Aorta (tissue), 5 donors: ENCODE data around the gene ALLC. TPM values are rescaled to one million over a fixed set of nuclear protein-coding genes. Genes with fewer than 3 reads are reported as not detected.

Experiments used
- ATAC-seq: fragments of 200-7000 bp; cut with Tn5 transposase; one replicate; pipeline ENCODE4 v1.9.1; 2022; ENCODE audit warnings: moderate library complexity; ENCODE audit not compliant: low FRiP score
- DNase-seq, 2 donors: peaks; one replicate each; pipeline ENCODE4 v3.0.0-alpha.2; 2020
- H3K27ac ChIP-seq, 2 donors: one replicate each; pipeline ENCODE4 v1.5.1; 2013; ENCODE audit warnings: low read length in 2 of 2, mild to moderate bottlenecking in 2 of 2, moderate library complexity in 2 of 2, control low read depth in 1 of 2, inconsistent platforms in 1 of 2, low read depth in 1 of 2
- H3K27me3 ChIP-seq, 2 donors: one replicate each; pipeline ENCODE4 v1.6.1; 2013; ENCODE audit warnings: control low read depth in 1 of 2, low read length in 1 of 2, mild to moderate bottlenecking in 1 of 2, moderate library complexity in 1 of 2; ENCODE audit not compliant: insufficient read depth in 2 of 2, control insufficient read depth in 1 of 2
- H3K36me3 ChIP-seq, 2 donors: one replicate each; pipeline ENCODE4 v1.6.1; 2013; ENCODE audit warnings: control low read depth in 1 of 2, low read length in 1 of 2, mild to moderate bottlenecking in 1 of 2; ENCODE audit not compliant: insufficient read depth in 2 of 2, control insufficient read depth in 1 of 2
- H3K4me1 ChIP-seq, 2 donors: one replicate each; pipeline ENCODE4 v1.6.1; 2013; ENCODE audit warnings: low read length in 2 of 2, control low read depth in 1 of 2, mild to moderate bottlenecking in 1 of 2, moderate library complexity in 1 of 2; ENCODE audit not compliant: insufficient read depth in 2 of 2, control insufficient read depth in 1 of 2
- H3K4me3 ChIP-seq, 2 donors: one replicate each; pipeline ENCODE4 v1.5.1; 2013; ENCODE audit warnings: low read length in 2 of 2, control low read depth in 1 of 2, mild to moderate bottlenecking in 1 of 2
- H3K9me3 ChIP-seq: one replicate; pipeline ENCODE4 v1.6.1; 2013; ENCODE audit warnings: mild to moderate bottlenecking, low read length; ENCODE audit not compliant: control insufficient read depth
- WGBS, 2 donors: extraction: QIAGEN DNeasy Blood & Tissue Kit; methylation state at CpG; one replicate each; pipeline ENCODE4 v1.1.7; 2013; 5-methylcytosine and 5-hydroxymethylcytosine counted together
- intact Hi-C, 2 donors: fragments of 100-400 bp; cut with DNase I; formaldehyde crosslinking; loops; one replicate each; pipeline versions ENCODE4 v1.14.2 to v1.15.0; 2022
- polyA plus RNA-seq, 2 donors: library from polyadenylated mRNA; stranded (reverse); fragments of 200-250 nt; gene quantifications; one replicate each; pipeline ENCODE4 v1.2.3, GENCODE V29; 2013
- total RNA-seq, 2 donors: library from RNA; stranded (reverse); fragmentation: NEBNext Ultra II Directional; extraction: Animal tissue kit (Norgen Biotek cat#: 25700); gene quantifications; one replicate each; pipeline ENCODE4 v1.2.1, GENCODE V29; 2021
- donor health status: healthy with polysubstance abuse.
- donor health status: Bipolar disorder and iron deficiency.
- donor health status: DM: no; HTN: no; CAD: no.
- donor health status: DM: no; HTN: no; CAD: no.
- donor health status: DM: yes; HTN: yes; CAD: no.

Gene ALLC
- total and polyA plus RNA-seq, 4 donors, result 1.4 to 5.3 TPM; not detected in 2

GRCh38 chr2:3745920-3746319 lies 87.9 kb downstream of the ALLC start:
- no peak overlapping the region for H3K27ac ChIP-seq
- ATAC-seq (no peak), DNase-seq (no peak)
- H3K4me3 ChIP-seq, result no peak overlapping the region
- no peaks in the 10 kb centered on the region for H3K27me3 ChIP-seq
- H3K4me1 ChIP-seq, result no peaks in the 10 kb centered on the region
- intact Hi-C loops, result no loop called here
- no peaks in the 10 kb centered on the region for H3K9me3 ChIP-seq
- H3K36me3 ChIP-seq, result no peaks in the 10 kb centered on the region
- WGBS, 2 donors, result 65 to 77% methylated on average over 12 of the region's 12 CpGs

- H3K27ac ChIP-seq, result no peak overlapping the region
- H3K4me1 ChIP-seq, result no peaks in the 10 kb centered on the region
- no peaks in the 10 kb centered on the region for H3K9me3 ChIP-seq
- no peak for ATAC-seq
- H3K27me3 ChIP-seq, result no peaks in the 10 kb centered on the region
- DNase-seq, result no peak
- intact Hi-C loops, result no loop called here
- no peak overlapping the region for H3K4me3 ChIP-seq
- WGBS, 2 donors, result 90 to 94% methylated on average over 20 of the region's 20 CpGs
- H3K36me3 ChIP-seq, result no peaks in the 10 kb centered on the region
These were observed 89.1 kb downstream of the ALLC start for GRCh38 chr2:3747032-3747654.

GRCh38 chr2:3747826-3748225 lies 89.8 kb downstream of the ALLC start:
- ATAC-seq, result no peak
- intact Hi-C loops, result no loop called here
- 84 to 87% methylated on average over 9 of the region's 9 CpGs for WGBS, 2 donors

GRCh38 chr2:3749201-3749600 lies 91.2 kb downstream of the ALLC start:
- H3K4me1 ChIP-seq, result no peaks in the 10 kb centered on the region
- H3K27ac ChIP-seq, result no peak overlapping the region
- no peaks in the 10 kb centered on the region for H3K27me3 ChIP-seq
- H3K9me3 ChIP-seq, result no peaks in the 10 kb centered on the region
- intact Hi-C loops, result no loop called here
- 80 to 83% methylated on average over 7 of the region's 7 CpGs for WGBS, 2 donors
- no peak overlapping the region for H3K4me3 ChIP-seq
- H3K36me3 ChIP-seq, result no peaks in the 10 kb centered on the region
- DNase-seq (no peak), ATAC-seq (no peak)

More at GRCh38 chr2:3747826-3748225, 89.8 kb downstream of the ALLC start:
- H3K27ac ChIP-seq, result no peak overlapping the region
- H3K4me3 ChIP-seq, result no peak overlapping the region
- DNase-seq, result no peak
- no peaks in the 10 kb centered on the region for H3K4me1 ChIP-seq
- no peaks in the 10 kb centered on the region for H3K9me3 ChIP-seq
- no peaks in the 10 kb centered on the region for H3K27me3 ChIP-seq
- H3K36me3 ChIP-seq, result no peaks in the 10 kb centered on the region

GRCh38 chr2:3751251-3751650 lies 93.3 kb downstream of the ALLC start:
- H3K4me3 ChIP-seq, result no peak overlapping the region
- H3K36me3 ChIP-seq, result no peaks in the 10 kb centered on the region
- 85 to 92% methylated on average over 7 of the region's 7 CpGs for WGBS, 2 donors
- no peak overlapping the region for H3K27ac ChIP-seq
- ATAC-seq (no peak), DNase-seq (no peak)
- H3K9me3 ChIP-seq, result no peaks in the 10 kb centered on the region
- H3K27me3 ChIP-seq, result no peaks in the 10 kb centered on the region
- intact Hi-C loops, result no loop called here
- H3K4me1 ChIP-seq, result no peaks in the 10 kb centered on the region

GRCh38 chr2:3751806-3752205 lies 93.8 kb downstream of the ALLC start:
- H3K9me3 ChIP-seq, result no peaks in the 10 kb centered on the region
- WGBS, 2 donors, result 47 to 62% methylated on average over 5 of the region's 5 CpGs
- intact Hi-C loops, result no loop called here
- no peaks in the 10 kb centered on the region for H3K4me1 ChIP-seq
- ATAC-seq, result no peak
- H3K36me3 ChIP-seq, result no peaks in the 10 kb centered on the region
- H3K27ac ChIP-seq, result no peak overlapping the region
- no peaks in the 10 kb centered on the region for H3K27me3 ChIP-seq
- no peak overlapping the region for H3K4me3 ChIP-seq
- DNase-seq, result no peak

Other genes with a start within 250 kb of the ALLC start
- 10 to 100 TPM; 63.7 to 70.7 TPM for gene ADI1, start 138.7 kb upstream of the ALLC start, total RNA-seq
- 100 to 1,000 TPM; 158 to 206 TPM for gene ADI1, start 138.7 kb upstream of the ALLC start, polyA plus RNA-seq
- gene RNASEH1, start 99.9 kb upstream of the ALLC start, total RNA-seq, result 10 to 100 TPM; 19.9 to 20.1 TPM
- gene RNASEH1, start 99.9 kb upstream of the ALLC start, polyA plus RNA-seq, result 10 to 100 TPM; 11.0 to 19.5 TPM
- gene RPS7, start 82.9 kb upstream of the ALLC start, total RNA-seq, result 100 to 1,000 TPM; 840 to 917 TPM
- gene RPS7, start 82.9 kb upstream of the ALLC start, polyA plus RNA-seq, result 1,000 to 10,000 TPM; 1,928 to 3,519 TPM
- gene COLEC11, start 63.1 kb upstream of the ALLC start, total RNA-seq, result 1 to 10 TPM; 1.4 to 1.7 TPM
- gene COLEC11, start 63.1 kb upstream of the ALLC start, polyA plus RNA-seq, result 10 to 100 TPM; 31.3 to 33.2 TPM
- under 1 TPM in 1 of 2 donors, not detected in 1; 0.27 TPM for gene DCDC2C, start 45.4 kb downstream of the ALLC start, total RNA-seq
- 10 to 100 TPM in 1 of 2 donors, 1 to 10 TPM in 1; 2.4 to 10.7 TPM for gene DCDC2C, start 45.4 kb downstream of the ALLC start, polyA plus RNA-seq